NCI-H187 treated with DMSO at 0.1 percent for 48 hours (cell line): ENCODE data around the gene PIK3R3.

ENCODE experiments used
- DNase-seq: peaks from one replicate; lab custom pipeline; 2025; lab: John Stamatoyannopoulos, UW

PIK3R3 gene

DNA sequence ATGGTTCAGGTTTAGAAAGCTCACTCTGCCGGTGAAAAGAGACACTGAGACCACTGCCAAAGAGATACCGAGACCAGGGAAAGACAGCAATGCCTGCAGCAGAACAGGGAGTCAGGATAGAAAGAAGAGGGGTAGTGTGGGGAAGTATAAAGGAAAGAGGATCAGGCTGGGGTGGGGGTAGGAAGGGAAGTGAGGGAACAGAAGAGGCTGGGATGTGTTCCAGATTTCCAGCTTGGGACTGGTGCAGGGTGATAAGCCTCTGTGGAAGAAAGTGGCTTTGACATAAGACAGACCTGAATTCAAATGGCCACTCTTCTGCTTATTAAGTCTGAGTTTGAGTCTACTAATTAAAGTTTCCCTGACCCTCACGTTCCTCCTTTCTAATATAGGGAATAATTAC is 105.9 kb downstream of the PIK3R3 start:
- no peak for DNase-seq

DNA sequence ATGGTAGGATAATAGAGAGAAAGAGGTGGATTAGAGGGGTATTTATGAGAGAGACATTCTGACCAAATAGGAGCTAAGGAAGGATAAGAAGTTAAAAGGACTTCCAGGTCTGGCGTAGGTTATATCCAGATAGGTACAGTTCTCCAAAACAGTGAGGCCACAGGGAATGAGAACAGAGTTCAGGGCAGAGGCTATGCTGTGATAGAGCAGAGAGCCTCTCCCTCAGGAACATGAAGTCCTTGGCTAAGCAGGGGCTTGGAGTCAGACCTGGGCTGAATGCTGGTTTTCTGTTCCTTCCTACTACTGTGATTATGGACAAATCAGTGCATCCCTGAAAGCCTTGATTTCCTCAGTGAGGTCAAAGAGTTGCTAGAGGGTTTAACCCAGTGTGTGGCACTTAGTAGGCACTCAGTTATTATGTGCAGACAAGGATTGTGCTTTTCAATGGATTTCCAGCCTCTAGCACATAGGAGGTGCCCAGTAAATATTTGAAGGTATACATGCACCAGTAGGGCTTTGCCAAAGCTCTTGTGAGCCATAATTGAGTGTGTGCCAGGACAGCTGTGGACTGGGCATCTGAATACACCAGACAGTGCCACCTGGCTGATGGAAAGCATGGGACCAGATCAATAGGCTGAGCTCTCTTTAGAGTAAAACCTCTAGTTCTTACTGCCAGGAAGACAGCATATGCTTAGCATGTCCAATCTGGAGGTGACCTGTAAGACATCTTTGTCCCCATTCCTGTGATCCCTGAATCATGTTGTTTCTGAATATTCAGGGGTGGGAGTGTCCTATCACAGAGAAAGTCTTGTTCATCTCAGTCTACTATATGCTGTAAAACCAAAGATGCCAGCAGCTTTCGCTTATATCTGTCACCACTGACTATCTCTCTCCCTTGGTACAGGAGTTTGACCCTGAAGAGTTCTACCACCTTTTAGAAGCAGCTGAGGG is 111.1 kb downstream of the PIK3R3 start:
- DNase-seq, result no peak

DNA sequence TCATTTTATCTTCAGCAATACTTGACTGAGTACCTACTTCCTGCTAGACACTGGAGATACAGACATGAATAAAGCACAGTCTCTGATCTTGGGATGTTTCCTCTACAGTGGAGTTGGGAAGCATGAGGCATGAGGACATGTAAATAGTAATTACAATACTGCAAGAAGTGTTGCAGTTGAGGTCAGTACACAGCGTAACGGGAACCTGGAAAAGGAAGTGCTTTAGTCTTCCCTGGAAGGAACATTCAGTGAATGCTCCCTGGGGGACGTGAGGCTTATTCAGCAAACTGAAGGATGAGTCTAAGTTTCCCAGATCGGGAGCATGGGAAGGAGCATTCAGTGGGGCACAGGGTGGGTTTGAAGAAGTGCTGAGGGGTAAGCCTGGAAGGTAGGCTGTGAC is 112.4 kb downstream of the PIK3R3 start:
- DNase-seq, result no peak

DNA sequence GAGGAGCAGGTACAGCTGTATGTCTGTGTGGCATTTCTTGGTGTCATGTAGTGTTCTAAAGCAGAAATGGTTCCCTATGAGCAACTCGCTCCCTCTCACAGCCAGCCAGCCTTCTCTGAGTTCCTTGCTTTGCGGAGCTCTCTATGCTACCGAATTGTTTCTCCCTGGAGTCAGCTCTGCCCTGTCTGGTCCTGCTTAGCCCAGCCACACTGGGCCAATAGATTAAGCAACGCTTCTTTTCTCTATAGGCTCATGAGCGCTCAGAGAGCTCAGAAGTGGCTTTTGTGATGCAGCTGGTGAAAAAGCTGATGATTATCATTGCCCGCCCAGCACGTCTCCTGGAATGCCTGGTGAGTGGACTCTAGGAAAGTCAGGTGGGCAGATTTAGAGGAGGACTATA is 113.1 kb downstream of the PIK3R3 start:
- no peak for DNase-seq

DNA sequence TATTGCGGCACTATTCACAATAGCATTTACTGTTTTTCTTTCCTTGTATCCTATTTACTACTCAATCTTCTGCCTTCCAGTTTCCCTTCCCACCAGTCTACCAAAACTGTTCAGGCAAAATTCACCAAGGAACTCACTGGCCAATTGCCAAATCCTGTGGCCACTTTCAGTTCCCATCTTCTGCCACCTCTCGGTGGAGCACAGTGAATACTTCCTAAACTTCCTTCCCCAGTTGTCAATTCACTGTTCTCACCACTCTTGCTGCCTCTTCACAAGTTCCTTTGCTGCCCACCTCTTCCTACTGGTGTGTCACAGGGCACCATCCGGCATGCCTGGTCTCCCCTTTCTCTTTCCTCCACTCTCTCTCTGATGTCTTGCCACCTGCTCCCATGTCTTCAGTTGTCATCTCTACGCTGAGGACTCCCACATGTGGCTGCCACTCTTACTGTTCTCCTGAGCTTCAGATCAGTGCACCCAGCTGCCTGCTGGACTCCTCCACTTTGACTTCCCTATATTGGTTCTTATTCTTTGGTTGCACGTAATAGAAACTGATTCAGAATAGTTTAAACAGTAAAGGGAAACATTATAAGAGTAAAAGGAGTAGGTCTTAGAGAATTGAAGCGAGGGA is 114.4 kb downstream of the PIK3R3 start:
- no peak for DNase-seq

DNA sequence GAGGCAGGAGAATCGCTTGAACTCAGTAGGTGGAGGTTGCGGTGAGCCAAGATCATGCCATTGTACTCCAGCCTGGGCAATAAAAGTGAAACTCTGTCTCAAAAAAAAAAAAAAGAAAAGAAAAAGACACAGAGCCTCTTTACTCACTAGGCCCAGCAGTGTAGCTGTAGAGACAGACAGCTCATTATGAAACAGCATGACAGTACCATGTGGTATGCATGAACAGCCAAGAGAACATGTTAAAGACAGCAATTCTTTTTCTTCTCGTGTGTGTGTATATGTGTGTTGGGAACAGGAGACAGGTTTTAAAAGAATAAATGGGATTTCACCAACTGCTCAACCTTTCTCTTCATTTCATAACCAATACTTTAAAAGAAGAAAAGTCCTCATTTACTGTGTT is 118.8 kb downstream of the PIK3R3 start:
- DNase-seq, result no peak

DNA sequence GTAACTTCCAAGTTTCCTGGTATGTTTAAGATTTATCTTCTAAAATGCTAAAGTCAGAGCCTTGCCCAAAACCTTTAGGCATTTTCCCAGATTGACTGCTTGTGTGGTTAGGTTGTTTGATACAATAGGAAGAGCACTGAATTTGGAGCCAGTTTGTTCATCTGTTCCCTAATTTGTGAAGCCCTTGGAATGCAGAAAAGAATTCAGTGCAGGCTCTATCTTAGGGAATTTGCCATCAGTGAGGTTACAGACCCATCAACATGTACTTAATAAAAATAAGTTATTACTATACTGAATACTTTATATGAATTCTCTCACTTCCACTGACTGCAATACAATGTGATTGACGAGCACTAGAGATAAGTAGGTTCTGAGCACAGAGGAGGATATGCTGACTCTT is 120.2 kb downstream of the PIK3R3 start:
- DNase-seq, result no peak

DNA sequence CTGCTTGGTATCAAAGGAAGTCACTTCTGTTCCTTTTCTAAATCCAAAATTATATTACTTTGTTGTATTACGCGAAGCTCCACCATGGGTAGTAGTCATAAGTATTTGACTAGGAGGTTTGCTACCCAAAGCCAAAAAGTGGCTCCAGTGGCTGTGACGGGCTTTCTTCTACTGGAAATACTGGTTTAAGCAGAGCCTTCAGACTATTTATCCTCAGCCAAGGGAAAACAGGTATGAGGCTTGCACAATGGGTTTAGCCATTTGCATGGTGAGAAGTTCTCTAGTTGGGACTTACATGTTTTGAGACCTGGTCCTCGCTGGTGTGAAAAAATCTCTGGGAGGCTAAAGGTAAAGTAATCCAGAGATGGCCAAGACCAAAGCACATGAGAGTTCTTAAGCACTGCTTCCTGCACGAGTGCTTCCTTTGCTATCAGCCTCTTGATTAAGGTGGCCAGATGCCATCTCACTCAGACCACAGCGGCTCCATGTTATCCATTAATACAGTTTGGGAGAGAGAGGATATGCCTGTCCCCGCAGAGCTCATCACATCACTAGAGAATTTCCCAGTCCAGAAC is 121.2 kb downstream of the PIK3R3 start:
- no peak for DNase-seq

DNA sequence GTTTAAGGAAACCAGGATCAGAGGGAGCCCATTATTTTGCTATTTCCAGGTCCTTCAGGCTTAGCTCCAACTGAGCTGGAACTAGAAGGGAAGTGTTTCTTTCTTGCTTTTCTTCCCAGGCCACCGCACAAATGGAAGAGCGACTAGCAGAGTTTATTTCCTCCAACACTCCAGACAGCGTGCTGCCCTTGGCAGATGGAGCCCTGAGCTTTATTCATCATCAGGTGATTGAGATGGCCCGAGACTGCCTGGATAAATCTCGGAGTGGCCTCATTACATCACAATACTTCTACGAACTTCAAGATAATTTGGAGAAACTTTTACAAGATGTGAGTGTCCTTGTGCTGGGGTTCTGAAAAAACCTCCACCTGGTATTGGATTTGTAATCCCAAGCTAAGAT is 121.8 kb downstream of the PIK3R3 start:
- no peak for DNase-seq

DNA sequence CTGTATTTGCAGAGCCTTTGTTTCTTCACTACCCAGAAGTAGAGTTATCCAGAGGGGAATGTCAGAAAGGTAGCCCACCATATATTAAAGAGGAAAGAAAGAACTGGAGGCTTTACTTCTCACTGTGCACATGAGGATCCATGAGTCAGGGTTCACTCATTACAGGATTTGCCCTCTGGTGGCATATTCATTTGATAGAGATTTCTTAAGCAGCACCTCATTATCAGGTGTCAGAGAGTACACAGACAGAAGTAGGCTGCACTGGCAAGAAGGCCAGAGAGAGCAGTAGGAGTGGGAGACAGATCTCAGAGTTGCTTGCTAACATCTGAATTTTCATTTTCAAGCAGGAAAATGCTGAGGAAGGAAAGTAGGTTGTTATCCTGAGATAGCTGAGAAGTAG is 123.8 kb downstream of the PIK3R3 start:
- DNase-seq, result no peak

DNA sequence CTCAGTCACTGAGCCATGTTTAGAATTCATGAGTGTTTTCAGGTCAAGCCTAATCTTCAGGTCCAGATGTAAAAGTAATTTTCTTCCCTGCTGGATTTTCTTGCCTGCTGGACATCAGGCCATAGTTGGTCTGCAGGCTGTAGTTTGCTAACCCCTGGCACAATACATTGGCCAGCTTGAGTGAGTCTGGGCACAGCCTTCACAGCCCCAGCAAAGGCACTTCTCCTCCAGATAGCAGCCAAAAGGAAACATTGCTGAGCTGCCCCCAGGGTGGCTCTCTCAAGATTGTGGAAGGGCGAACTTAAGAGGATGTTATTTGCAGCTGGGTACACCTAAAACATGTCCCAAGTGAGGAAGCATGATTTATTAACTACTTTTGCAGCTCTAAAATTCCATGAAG is 126.8 kb downstream of the PIK3R3 start:
- no peak for DNase-seq

DNA sequence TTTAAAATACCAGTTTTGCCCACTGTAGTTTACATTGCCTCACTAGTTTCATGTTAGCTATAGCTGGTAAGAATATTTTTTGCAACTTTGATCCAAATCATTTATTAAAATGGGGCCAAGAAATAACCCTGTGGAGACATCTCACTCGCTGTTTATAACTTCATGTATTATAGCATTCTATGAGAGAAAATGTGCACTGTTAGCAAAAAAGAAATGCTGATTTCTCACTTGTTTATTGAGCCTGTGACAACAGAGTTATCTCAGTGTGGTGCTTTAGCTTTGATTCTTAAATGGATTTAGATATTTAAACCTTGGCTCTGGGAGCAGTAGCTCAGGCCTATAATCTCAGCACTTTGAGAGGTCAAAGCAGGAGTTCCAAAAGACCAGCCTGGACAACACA is 127.9 kb downstream of the PIK3R3 start:
- DNase-seq, result no peak

DNA sequence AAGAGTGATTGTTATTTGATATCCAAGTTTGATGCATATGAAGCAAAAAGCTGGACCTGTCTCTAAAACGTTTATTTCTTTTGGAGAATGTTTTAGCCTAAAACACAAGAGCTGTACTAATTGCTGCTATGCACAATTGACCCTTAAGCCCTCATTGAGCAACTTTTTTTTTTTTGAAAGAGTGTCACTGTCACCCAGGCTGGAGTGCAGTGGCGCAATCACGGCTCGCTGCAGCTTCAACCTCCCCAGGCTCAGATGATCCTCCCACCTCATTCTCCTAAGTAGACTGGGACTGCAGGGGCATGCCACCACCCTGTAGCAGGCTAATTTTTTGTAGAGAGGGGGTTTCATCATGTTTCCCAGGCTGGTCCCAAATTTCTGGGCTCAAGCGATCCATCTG is 129.1 kb downstream of the PIK3R3 start:
- no peak for DNase-seq

DNA sequence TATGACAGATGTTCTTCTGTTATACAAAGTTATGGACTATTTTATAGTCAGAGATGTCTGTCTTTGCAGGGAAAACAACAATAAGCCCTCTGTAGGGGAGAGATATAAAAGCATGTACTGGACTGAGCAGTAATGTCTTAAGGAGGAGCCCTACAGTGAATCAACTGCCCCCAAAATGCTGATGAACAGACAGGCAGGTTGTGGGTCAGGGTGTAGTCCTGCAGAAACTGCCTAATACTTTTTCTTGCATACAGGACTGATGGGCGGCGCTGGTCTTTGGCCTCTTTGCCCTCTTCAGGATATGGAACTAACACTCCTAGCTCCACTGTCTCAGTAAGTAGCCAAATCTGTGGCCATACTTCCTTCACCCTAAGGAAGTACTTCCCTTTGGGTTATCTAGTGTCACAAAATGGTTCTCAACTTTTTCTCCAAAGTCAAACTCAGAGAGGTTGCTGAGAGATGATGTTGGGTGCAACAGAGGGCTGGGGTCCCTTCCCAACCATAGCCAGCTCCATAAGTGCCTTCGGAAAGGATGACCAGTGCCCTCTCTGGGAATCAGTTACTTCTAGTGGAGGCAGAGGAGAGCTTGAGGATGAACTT is 129.8 kb downstream of the PIK3R3 start:
- DNase-seq, result no peak

DNA sequence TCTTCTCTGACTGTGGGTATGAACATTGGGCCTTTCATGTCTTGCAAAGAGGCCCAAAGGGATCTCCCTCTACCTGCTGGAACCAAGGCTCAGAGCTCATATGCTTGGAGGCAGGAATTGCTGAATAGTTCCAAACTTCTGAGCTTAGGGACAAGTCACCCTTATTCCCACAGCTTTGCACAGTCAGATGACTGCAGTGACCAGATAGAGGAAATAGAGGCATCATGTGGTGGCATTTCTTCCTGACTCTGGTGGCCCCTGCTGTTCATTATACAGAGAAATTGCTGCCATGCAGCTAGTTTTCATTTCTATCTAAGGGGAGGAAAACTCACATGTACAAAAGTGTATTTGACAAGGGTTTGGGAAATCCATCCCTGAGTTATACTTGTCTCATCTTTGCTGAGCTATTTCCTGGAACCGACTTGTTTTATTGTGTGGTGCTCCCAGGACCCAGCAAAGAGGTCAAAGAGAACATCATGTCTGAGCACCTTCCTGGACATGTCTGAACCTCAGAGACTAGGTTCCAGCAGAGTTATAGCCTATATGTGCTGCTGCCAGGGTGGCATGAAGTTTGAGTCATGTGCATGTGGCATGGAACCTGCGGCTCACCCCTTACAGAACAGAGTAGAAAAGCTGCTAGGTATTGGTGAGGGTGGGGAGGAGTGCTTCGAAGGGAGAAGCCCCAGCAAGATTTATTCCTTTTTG is 131.2 kb downstream of the PIK3R3 start:
- no peak for DNase-seq

DNA sequence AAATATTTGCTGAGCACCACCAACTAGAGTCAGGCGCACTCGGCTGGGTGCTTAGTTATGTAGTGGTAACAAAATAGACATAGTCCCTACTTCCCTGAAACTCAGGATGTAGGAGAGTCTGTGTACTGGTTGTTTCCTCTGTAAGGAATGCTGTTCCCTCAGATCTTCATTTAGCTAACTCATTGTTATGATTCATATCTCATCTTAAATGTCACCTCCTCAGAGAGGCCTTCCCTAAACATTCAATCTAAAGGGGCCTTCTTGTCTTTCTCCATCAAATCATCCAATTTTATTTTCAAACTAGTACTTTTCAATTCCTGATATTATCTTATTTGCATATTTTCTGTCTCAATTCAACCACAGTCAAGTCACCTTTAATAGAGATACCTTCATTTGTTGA is 132.9 kb downstream of the PIK3R3 start:
- DNase-seq, result no peak

DNA sequence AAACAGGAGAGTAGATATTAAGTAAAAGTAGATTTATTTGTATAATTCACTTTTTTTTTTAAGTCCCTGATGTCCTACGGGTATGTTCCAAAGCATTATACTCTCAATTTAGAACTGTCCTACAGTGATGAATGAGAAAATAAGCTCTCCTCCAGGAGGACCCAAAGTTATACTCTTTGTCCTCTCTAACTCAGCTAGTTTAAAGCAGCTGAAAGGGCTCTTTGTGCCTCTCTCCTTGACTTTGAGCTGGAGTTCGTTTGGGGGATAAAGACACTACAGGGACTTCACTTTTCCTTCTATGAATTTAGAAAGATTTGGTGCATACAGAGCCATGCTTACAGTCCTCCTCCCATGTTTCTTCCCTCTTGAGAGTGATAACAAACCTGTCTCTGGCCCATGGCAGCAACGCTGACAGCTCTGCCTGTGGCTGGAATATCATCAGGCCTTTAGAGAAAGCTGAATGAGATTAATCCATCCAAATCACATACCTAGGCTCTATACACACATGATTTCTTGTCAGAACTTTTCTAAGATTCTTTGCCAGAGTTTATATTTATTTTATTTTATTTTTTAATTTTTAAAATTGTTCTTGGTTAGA is 134.3 kb downstream of the PIK3R3 start:
- DNase-seq, result no peak

DNA sequence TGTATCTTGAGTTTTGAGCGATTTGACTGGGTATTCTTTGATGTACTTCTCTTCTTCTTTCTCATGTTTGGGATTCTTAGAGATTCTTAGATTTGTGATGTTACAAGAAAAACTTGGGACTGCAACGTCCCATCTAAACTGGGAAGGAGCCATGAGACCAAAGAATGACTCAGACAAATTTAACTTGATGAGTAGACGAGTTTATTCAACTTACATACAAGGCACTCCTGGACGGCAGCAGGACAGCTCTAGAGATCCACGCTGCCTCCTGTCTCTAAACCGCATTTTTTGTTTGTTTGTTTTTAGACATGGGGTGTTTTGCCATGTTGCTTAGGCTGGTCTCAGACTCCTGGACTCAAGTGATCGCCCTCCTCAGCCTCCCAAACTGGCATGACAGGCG is 137.1 kb downstream of the PIK3R3 start:
- no peak for DNase-seq

DNA sequence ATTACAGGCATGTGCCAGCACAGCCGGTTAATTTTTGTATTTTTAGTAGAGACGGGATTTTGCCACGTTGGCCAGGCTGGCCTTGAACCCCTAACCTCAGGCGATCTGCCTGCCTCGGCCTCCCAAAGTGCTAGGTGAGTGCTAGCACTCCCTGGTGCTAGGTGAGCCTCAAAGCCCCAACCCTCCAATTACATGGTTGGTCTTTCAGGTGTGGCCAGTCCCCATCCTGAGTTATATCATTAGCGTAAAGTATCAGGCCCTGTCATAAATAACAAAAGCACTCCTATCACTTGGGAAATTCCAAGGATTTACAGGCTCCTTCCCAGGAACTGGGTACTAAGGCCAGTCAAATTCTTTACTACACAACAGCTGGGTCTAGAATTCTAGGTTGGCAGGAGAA is 138.0 kb downstream of the PIK3R3 start:
- DNase-seq, result no peak
